ENCODE results near the gene APCDD1. TPM values are rescaled to one million over a fixed set of nuclear protein-coding genes. Genes with fewer than 3 reads are reported as not detected.

Gene APCDD1
- total RNA-seq, 4 donors from 2014 or later = 5.4 to 18.2 (median 17.0) TPM

DNA sequence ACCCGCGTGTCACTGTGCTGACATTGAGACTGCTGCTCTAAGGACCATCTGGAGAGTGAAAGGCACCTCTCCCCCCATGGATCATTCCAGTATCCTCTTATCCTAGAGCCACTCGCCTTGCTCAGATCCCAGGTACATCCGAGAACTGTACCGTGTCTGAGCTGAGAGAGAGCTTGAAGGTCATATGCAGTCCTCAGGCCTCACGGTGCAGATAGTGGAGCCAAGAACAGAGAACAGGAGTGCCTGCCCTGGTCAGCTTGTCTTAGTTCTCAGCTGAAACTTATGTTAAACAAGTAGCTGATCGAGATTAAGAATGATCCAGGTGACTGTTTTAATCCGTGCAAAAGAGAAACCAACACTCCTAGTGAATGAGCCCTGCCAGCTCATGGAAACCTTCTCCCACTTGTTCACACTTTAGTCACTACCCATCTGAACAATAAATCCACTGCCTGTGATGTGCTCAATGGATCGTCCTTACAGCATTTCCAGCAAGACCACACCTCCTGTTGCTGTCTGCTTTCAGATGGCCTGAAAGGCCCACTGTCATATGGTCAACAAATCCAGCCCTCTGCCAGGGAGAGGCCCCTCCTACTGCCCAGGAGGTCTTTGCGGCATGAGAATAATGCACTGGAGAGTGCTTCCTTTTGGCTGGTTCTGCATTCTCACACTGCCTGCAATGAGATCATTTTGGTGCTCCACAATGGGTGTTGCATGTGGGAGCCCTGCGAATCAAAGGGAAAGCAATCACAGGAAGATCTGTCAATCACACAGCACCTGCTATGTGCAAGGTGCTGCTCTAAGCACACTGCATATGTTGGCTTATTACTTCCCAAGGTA is 43.7 kb upstream of the APCDD1 start:
- no peaks in the 10 kb centered on the region for H3K9me3 ChIP-seq
- H3K27ac ChIP-seq = no peak overlapping the region
- H3K4me3 ChIP-seq = no peak overlapping the region
- H3K36me3 ChIP-seq = no peaks in the 10 kb centered on the region
- no peak for DNase-seq
- H3K27me3 ChIP-seq = no peaks in the 10 kb centered on the region
- no peak for TF ChIP-seq POLR2A (IDR thresholded peaks at IDR 0.05)
- TF ChIP-seq, protein P1, sequence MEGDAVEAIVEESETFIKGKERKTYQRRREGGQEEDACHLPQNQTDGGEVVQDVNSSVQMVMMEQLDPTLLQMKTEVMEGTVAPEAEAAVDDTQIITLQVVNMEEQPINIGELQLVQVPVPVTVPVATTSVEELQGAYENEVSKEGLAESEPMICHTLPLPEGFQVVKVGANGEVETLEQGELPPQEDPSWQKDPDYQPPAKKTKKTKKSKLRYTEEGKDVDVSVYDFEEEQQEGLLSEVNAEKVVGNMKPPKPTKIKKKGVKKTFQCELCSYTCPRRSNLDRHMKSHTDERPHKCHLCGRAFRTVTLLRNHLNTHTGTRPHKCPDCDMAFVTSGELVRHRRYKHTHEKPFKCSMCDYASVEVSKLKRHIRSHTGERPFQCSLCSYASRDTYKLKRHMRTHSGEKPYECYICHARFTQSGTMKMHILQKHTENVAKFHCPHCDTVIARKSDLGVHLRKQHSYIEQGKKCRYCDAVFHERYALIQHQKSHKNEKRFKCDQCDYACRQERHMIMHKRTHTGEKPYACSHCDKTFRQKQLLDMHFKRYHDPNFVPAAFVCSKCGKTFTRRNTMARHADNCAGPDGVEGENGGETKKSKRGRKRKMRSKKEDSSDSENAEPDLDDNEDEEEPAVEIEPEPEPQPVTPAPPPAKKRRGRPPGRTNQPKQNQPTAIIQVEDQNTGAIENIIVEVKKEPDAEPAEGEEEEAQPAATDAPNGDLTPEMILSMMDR (IDR thresholded peaks at IDR 0.05) = no peak
- H3K4me1 ChIP-seq = no peaks in the 10 kb centered on the region

DNA sequence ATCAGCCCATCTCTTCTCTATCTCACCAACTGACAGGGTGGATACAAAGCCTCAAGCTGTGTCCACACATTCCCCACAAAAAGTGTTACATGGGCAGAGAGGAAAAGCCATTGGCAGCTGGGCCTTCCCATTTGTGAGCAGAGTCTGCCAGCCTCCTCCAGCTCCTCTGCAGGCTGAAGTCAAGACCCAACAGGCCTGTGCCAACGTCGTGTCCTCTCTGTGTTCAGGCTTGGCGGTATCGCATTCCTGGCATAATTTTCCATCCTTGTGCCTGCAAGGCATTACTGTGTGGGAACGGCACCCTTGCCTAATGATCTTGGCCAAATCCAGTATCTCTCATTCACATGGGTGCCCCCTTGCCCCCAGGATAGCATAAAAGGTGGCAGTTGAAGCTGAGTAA is 41.5 kb upstream of the APCDD1 start:
- Histone ChIP-seq H3K4me3 (no peak overlapping the region), H3K9me3 (no peaks in the 10 kb centered on the region), H3K36me3 (no peaks in the 10 kb centered on the region), H3K27me3 (no peaks in the 10 kb centered on the region), H3K4me1 (no peaks in the 10 kb centered on the region), H3K27ac (no peak overlapping the region)
- no peak for DNase-seq
- TF ChIP-seq, protein P1 (IDR thresholded peaks at IDR 0.05) = no peak
- TF ChIP-seq POLR2A (IDR thresholded peaks at IDR 0.05) = no peak

DNA sequence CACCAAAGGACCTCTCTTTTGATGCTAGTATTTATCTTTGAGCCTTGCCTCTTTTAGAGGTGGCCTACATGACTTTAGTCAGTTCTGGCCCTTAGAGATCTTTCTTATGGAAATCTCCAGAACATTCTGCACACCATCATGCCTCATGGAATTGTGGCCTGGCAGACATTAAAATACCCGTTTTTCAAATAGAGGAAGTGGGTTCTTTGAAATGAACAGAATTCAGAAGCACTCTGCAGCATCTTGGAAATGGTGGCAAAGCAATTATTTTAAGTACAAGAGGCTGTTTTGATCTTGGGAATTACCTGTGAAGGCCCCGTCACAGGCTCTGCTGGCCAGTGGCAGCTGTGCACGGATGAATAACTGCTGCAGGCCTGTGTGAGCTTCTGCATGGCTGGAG is 40.7 kb upstream of the APCDD1 start:
- TF ChIP-seq, protein P1 (IDR thresholded peaks at IDR 0.05) = no peak
- no peak for TF ChIP-seq POLR2A (IDR thresholded peaks at IDR 0.05)
- no peak overlapping the region for H3K27ac ChIP-seq

DNA sequence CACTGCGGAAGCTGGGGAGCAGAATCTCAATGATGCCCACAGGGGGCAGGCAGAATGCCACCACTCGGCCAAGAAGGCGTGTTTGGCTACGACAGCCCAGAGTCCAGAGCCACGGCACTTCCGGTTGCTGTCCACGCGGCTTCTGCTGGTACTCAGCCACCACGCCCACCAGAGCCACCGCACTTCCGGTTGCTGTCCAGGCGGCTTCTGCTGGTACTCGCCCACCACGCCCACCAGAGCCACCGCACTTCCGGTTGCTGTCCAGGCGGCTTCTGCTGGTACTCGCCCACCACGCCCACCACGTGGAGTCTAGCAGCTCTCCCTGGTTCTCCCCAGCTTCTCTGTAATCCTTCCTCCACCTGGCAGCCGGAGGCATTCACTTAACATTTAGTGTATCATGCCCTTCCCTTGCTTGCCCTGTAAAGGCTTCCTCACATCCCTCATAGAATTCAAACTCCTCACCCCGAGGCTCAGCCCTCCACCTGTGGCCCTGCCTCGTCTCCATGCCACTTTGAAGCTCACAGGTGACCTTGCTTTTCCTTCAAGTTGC is 40.1 kb upstream of the APCDD1 start:
- Histone ChIP-seq H3K4me3 (no peak overlapping the region), H3K27me3 (no peaks in the 10 kb centered on the region), H3K27ac (no peak overlapping the region), H3K9me3 (no peaks in the 10 kb centered on the region), H3K4me1 (no peaks in the 10 kb centered on the region), H3K36me3 (no peaks in the 10 kb centered on the region)
- TF ChIP-seq POLR2A (IDR thresholded peaks at IDR 0.05) = no peak
- TF ChIP-seq, protein P1 (IDR thresholded peaks at IDR 0.05) = no peak
- no peak for DNase-seq

More for the DNA sequence above, 40.7 kb upstream of the APCDD1 start:
- Histone ChIP-seq H3K9me3 (no peaks in the 10 kb centered on the region), H3K4me3 (no peak overlapping the region), H3K27me3 (no peaks in the 10 kb centered on the region), H3K36me3 (no peaks in the 10 kb centered on the region), H3K4me1 (no peaks in the 10 kb centered on the region)
- DNase-seq = no peak

DNA sequence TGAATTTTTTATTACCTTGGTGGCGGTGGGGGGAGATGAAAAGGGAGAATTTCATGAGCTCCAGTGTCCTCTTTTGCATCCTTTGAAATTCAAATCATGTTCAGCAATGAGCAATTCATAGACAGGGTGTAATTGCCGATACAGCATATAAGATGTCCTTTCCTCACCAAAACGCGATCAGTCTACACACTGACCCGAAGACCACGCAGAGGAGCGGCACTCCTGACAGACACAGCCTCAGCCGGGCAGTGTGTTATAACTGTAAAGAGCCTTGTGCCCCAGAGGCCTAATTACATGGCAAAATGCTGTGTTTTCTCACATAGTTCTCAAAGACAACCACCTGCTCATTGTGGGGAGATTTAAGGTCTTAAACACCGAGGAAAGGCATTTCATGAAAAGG is 38.4 kb upstream of the APCDD1 start:
- H3K4me3 ChIP-seq = no peak overlapping the region
- no peak for DNase-seq
- no peaks in the 10 kb centered on the region for H3K27me3 ChIP-seq
- no peaks in the 10 kb centered on the region for H3K9me3 ChIP-seq
- TF ChIP-seq POLR2A (IDR thresholded peaks at IDR 0.05) = no peak
- TF ChIP-seq, protein P1 (IDR thresholded peaks at IDR 0.05) = no peak
- no peaks in the 10 kb centered on the region for H3K36me3 ChIP-seq
- H3K4me1 ChIP-seq = no peaks in the 10 kb centered on the region
- no peak overlapping the region for H3K27ac ChIP-seq
